Osteoblast (primary cell): ENCODE measurements around the gene TRAK2. TPM values are rescaled to one million over a fixed set of nuclear protein-coding genes. Genes with fewer than 3 reads are reported as not detected.

Source experiments
- DNase-seq: peaks from one replicate; pipeline ENCODE4 v3.0.0; 2011; ENCODE audit warnings: low spot score, mixed read lengths; ENCODE audit not compliant: insufficient read length; ENCODE audit errors: missing footprints
- H2AFZ ChIP-seq: 2 replicates; pipeline ENCODE4 v1.6.0; 2011; ENCODE audit warnings: mild to moderate bottlenecking, low read length
- H3K27ac ChIP-seq: 2 replicates; pipeline ENCODE4 v1.5.1; 2011; ENCODE audit warnings: mild to moderate bottlenecking, low read depth, low read length, moderate library complexity
- H3K27me3 ChIP-seq: 2 replicates; pipeline ENCODE4 v1.6.0; 2012; ENCODE audit warnings: mild to moderate bottlenecking, control low read depth, inconsistent platforms, low read length, moderate library complexity; ENCODE audit not compliant: insufficient read depth
- H3K36me3 ChIP-seq: 2 replicates; pipeline ENCODE4 v1.5.1; 2011; ENCODE audit warnings: mild to moderate bottlenecking, low read length, control low read depth, moderate library complexity; ENCODE audit not compliant: insufficient read depth
- H3K4me1 ChIP-seq: 2 replicates; pipeline ENCODE4 v1.5.1; 2011; ENCODE audit warnings: mild to moderate bottlenecking, low read length, control low read depth, moderate library complexity; ENCODE audit not compliant: insufficient read depth
- H3K4me2 ChIP-seq: 2 replicates; pipeline ENCODE4 v1.6.0; 2011; ENCODE audit warnings: mild to moderate bottlenecking, low read length; ENCODE audit not compliant: insufficient read depth
- H3K4me3 ChIP-seq: fragments of 200-600 bp; sonication (generic); 3 replicates; pipeline ENCODE4 v1.5.1; 2012; ENCODE audit warnings: mild to moderate bottlenecking, low read length, inconsistent platforms; ENCODE audit not compliant: insufficient read depth
- H3K79me2 ChIP-seq: 2 replicates; pipeline ENCODE4 v1.6.0; 2012; ENCODE audit warnings: mild to moderate bottlenecking, low read length, control low read depth, inconsistent platforms; ENCODE audit not compliant: insufficient read depth
- H3K9me3 ChIP-seq: 2 replicates; pipeline ENCODE4 v1.5.1; 2011; ENCODE audit warnings: low read depth, low read length, control low read depth
- H4K20me1 ChIP-seq: 2 replicates; pipeline ENCODE4 v1.6.0; 2012; ENCODE audit warnings: mild to moderate bottlenecking, low read length, control low read depth; ENCODE audit not compliant: insufficient read depth
- CTCF ChIP-seq: IDR thresholded peaks from 2 replicates; pipeline ENCODE4 v1.5.1; 2011; ENCODE audit warnings: mild to moderate bottlenecking, low read depth, low read length, moderate library complexity; ENCODE audit errors: extremely low read depth
- total RNA-seq: library from RNA; depleted of rRNA; stranded (reverse); fragments of >200 nt; gene quantifications from 2 replicates; pipeline ENCODE4 v1.2.3, GENCODE V29; 2012

The TRAK2 gene
- total RNA-seq, 1 donor: 56.8 TPM

- no peaks in the 10 kb centered on the region for H4K20me1 ChIP-seq
- H3K4me2 ChIP-seq: peak overlapping the region; percentile 59
- peaks cover 20% of the 10 kb centered on the region for H3K36me3 ChIP-seq
- peak overlapping the region; percentile 40 for H2AFZ ChIP-seq
- peaks cover 32% of the 10 kb centered on the region for H3K4me1 ChIP-seq
- no peak overlapping the region for H3K4me3 ChIP-seq
- peak; percentile 86 for DNase-seq
- H3K27ac ChIP-seq: peak overlapping the region; percentile 77
- no peaks in the 10 kb centered on the region for H3K9me3 ChIP-seq
- TF ChIP-seq CTCF: no peak
- no peaks in the 10 kb centered on the region for H3K79me2 ChIP-seq
- no peaks in the 10 kb centered on the region for H3K27me3 ChIP-seq
Measured at GRCh38 chr2:201466050-201466675, 14.9 kb upstream of the TRAK2 start.

GRCh38 chr2:201465524-201465971, 14.3 kb upstream of the TRAK2 start:
- H3K4me2 ChIP-seq: peak overlapping the region; percentile 59
- H3K27ac ChIP-seq: peak overlapping the region; percentile 77

DNA sequence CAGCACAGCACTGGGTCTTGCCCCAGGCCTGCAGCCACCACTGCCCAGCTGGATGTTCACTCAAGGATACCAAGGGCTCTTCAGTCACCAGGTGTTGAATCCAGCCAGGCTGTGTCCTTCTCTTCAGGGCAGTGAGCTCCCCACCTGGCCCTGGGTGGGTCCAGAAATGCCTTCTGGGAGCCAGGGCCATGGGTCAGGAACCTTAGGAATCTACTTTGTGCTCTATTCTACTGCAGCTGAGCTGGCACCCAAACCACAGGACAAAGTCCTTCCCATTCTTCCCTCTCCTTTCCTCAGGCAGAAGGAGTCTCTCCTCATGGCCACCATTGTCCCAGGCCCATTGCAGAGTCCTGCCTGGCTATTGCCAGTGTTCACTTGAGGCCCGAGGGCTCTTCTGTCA, 13.3 kb upstream of the TRAK2 start:
- TF ChIP-seq CTCF: no peak
- Histone ChIP-seq H3K4me3 (no peak overlapping the region), H4K20me1 (no peaks in the 10 kb centered on the region), H3K9me3 (no peaks in the 10 kb centered on the region), H3K27me3 (no peaks in the 10 kb centered on the region), H3K79me2 (no peaks in the 10 kb centered on the region), H3K27ac (no peak overlapping the region), H2AFZ (no peak overlapping the region), H3K4me2 (no peak overlapping the region), H3K36me3 (peaks cover 31% of the 10 kb centered on the region), H3K4me1 (peaks cover 31% of the 10 kb centered on the region)
- DNase-seq: no peak

More at GRCh38 chr2:201465524-201465971, 14.3 kb upstream of the TRAK2 start:
- Histone ChIP-seq H4K20me1 (no peaks in the 10 kb centered on the region), H3K79me2 (no peaks in the 10 kb centered on the region), H3K27me3 (no peaks in the 10 kb centered on the region), H3K4me1 (peaks cover 31% of the 10 kb centered on the region), H3K36me3 (peaks cover 24% of the 10 kb centered on the region), H2AFZ (peak overlapping the region; percentile 40), H3K4me3 (no peak overlapping the region), H3K9me3 (no peaks in the 10 kb centered on the region)
- peak; percentile 45 for DNase-seq
- TF ChIP-seq CTCF: no peak

DNA sequence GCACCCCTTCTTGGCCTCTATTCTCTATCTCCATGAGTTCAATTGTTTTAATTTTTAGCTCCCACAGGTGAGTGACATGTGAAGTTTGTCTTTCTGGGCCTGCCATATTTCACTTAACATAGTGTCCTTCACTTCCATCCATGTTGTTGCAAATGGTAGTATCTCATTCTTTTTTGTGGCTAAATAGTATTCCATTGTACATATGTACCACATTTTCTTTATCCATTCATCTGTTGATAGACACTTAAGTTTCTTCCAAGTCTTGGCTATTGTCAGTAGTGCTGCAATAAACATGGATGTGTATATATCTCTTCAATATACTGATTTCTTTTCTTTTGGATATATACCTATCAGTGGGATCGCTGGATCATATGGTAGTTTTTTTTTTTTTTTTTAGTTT, 9.3 kb upstream of the TRAK2 start:
- H3K27ac ChIP-seq: no peak overlapping the region
- H3K4me1 ChIP-seq: peaks cover 5% of the 10 kb centered on the region
- no peak overlapping the region for H2AFZ ChIP-seq
- TF ChIP-seq CTCF: no peak
- no peaks in the 10 kb centered on the region for H3K9me3 ChIP-seq
- no peaks in the 10 kb centered on the region for H3K27me3 ChIP-seq
- no peaks in the 10 kb centered on the region for H3K79me2 ChIP-seq
- no peak overlapping the region for H3K4me3 ChIP-seq
- no peaks in the 10 kb centered on the region for H4K20me1 ChIP-seq
- DNase-seq: no peak
- H3K4me2 ChIP-seq: no peak overlapping the region
- H3K36me3 ChIP-seq: peaks cover 45% of the 10 kb centered on the region
